Measurements from ENCODE around the gene MAPKBP1.
A peak's percentile ranks its signal among the peaks of the same experiment; 100 is the strongest.
"Not testable (repeated sequence)": the region's sequence is repeated elsewhere in the genome, so short reads cannot be mapped to it uniquely, and the experiment has no call there.

MAPKBP1 gene

GRCh38 chr15:41827880-41828806 is 53.9 kb downstream of the MAPKBP1 start, which contains the start of gene JMJD7:
JMJD7 (plus strand) TSS chr15:41828092; CDS start chr15:41828125, 33 bp downstream.
- DNase-seq (ENCODE audit: low spot score): peak; percentile 99

DNA sequence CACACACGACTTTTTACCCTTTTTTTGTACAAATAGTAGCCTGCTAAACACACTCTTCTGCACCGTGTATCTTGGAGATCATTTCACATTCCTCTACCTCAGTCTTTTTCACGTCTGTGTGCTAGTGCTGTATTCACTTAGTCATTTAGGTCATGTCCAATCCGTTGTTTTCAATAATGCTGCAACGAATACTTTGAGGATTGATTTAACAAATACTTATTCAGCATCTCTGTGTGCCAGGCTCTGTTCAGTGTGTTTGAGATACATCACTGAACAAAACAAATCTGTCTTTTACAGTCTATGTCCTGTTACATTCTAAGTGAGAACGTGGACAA is 54.5 kb downstream of the MAPKBP1 start:
- DNase-seq (ENCODE audit: low spot score): no peak

DNA sequence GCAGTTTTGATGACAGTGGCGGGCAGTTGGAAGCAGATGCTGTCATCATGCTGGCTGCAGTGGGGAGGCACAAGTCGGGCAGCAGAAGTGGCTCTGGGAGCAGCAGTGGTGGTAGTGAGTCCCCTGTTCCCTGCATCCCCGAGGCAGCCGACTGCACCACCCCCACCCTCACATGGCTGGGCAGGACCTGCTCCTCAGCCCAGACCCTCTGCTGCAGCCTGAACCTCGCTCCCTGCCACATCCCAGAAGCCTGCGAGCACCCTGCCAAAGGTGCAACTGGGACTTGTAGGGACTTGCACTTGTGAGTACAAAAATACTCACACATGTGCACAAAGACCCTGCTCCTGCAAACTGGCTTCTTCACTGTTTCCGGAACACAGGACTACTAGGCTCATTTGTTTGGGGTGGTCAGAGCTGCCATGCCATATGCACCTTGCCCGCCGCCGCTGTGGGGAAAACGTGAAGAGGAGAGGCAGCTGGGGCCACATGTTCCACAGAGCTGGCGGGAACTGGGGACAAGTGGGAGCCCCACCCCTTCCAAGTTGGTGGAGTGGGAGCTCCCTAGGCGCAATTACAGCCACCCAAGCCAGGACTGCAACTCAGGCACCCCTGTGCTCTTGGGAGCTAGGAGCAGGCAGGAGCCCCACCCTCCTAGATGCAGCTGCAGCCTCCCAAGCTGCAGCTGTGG is 55.8 kb downstream of the MAPKBP1 start:
- DNase-seq (ENCODE audit: low spot score): no peak

- DNase-seq (ENCODE audit: low spot score): not testable (repeated sequence)
Measured at GRCh38 chr15:41831291-41831690, 57.0 kb downstream of the MAPKBP1 start.

GRCh38 chr15:41832208-41832607 is 57.9 kb downstream of the MAPKBP1 start:
- no peak for DNase-seq (ENCODE audit: low spot score)

- no peak for DNase-seq (ENCODE audit: low spot score)
Measured at GRCh38 chr15:41832875-41833274, 58.6 kb downstream of the MAPKBP1 start.

DNA sequence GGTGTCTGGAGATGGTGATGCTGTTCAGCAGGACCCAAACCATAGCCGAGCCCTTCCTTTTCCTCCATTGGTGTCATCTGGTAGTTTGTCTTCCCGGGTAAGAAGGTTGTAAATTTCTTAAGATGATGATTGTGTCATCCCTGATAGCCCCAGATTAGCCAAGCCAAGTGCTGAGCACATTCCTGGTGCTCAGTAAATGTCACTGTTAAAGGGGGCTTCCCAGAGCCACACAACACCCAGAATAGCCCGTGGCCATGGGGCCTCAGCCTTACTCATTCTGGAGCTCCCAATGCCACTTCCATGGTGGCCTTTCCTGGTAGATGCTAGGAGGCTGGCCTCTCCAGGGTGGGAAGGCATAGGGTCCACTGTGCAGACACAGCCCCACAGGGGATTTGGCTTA is 59.8 kb downstream of the MAPKBP1 start:
- DNase-seq (ENCODE audit: low spot score): no peak

DNA sequence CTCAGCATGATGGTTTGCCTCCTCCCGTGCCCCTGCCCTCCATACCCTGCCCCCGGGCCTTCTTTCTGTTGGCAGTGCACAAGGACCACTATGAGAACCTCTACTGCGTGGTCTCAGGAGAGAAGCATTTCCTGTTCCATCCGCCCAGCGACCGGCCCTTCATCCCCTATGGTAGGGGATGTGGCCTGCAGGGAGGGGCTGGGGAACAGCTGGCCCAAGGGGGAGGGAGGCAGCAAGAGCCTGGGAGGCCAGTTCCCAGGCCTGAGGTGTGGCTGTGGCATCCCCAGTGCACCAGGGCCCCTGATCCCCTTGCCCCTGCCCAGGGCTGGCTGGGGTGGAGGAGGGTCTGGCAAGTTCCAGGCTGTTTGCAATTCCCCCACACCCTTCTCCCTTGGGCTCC is 61.8 kb downstream of the MAPKBP1 start:
- no peak for DNase-seq (ENCODE audit: low spot score)

GRCh38 chr15:41836713-41837454 is 62.6 kb downstream of the MAPKBP1 start:
- DNase-seq (ENCODE audit: low spot score): no peak

DNA sequence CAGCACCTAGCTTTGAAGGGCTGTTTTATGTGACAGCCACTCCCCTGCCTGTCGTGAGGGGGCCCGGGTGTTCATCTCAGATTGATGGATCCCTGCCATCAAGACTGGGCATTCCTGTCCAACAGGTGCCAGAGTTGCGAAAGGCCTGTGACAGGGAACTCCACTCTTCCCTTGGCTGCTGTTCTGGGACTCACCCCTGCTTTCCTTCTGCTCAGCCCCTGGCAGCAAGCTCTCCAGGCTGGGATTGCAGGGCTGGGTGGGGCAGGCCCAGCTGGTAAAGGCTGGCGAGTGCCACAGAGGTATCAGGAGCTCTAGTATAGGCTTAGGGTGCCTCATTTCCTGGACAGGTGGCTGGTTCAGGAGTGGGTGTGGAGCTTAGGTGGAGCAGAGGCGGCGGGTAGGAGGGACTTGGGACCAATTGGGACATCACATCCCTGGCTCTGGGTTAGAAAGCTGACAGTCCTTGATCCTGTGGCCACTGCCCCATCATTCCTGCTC is 64.2 kb downstream of the MAPKBP1 start, which contains the start of gene PLA2G4B:
Gene PLA2G4B, plus strand, starts transcription at position 448 of the 498 bp plus-strand sequence. CDS start 67 bp downstream, outside the sequence.
- no peak for DNase-seq (ENCODE audit: low spot score)

- no peak for DNase-seq (ENCODE audit: low spot score)
Measured at GRCh38 chr15:41839781-41840491, 65.7 kb downstream of the MAPKBP1 start.

- no peak for DNase-seq (ENCODE audit: low spot score)
Measured at GRCh38 chr15:41840673-41841072, 66.4 kb downstream of the MAPKBP1 start.

GRCh38 chr15:41841131-41841530 is 66.8 kb downstream of the MAPKBP1 start:
- no peak for DNase-seq (ENCODE audit: low spot score)

- no peak for DNase-seq (ENCODE audit: low spot score)
Measured at GRCh38 chr15:41842229-41842628, 67.9 kb downstream of the MAPKBP1 start.

- DNase-seq (ENCODE audit: low spot score): no peak
Measured at GRCh38 chr15:41843571-41843970, 69.3 kb downstream of the MAPKBP1 start.

DNA sequence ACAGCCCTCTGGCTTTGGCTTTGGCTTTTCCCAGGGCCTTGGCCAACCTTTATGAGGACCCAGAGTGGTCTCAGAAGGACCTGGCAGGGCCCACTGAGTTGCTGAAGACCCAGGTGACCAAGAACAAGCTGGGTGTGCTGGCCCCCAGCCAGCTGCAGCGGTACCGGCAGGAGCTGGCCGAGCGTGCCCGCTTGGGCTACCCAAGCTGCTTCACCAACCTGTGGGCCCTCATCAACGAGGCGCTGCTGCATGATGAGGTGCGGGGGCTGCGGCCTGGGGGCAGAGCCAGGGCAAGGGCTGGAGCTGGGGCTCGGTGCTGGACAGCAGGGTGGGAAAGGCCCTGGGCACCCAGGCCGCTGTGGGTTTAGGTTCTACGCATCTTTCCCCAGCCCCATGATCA is 70.5 kb downstream of the MAPKBP1 start:
- DNase-seq (ENCODE audit: low spot score): no peak

DNA sequence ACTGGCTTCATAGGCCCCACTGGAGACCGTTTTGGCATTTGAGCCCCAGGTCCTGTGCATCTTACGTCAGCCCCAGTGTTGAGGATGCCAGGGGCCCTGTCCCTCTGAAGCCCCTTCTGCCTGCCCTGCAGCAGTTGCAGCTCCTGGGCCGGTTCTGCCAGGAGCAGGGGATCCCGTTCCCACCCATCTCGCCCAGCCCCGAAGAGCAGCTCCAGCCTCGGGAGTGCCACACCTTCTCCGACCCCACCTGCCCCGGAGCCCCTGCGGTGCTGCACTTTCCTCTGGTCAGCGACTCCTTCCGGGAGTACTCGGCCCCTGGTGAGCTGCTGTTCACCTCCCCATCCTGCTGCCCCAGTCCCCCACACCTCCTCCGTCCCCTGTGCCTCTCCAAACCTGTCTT is 72.9 kb downstream of the MAPKBP1 start:
- DNase-seq (ENCODE audit: low spot score): no peak

- DNase-seq (ENCODE audit: low spot score): no peak
Measured at GRCh38 chr15:41847981-41848380, 73.7 kb downstream of the MAPKBP1 start.

GRCh38 chr15:41848631-41849030 is 74.3 kb downstream of the MAPKBP1 start:
- no peak for DNase-seq (ENCODE audit: low spot score)

GRCh38 chr15:41849204-41849603 is 74.9 kb downstream of the MAPKBP1 start:
- DNase-seq (ENCODE audit: low spot score): no peak

DNA sequence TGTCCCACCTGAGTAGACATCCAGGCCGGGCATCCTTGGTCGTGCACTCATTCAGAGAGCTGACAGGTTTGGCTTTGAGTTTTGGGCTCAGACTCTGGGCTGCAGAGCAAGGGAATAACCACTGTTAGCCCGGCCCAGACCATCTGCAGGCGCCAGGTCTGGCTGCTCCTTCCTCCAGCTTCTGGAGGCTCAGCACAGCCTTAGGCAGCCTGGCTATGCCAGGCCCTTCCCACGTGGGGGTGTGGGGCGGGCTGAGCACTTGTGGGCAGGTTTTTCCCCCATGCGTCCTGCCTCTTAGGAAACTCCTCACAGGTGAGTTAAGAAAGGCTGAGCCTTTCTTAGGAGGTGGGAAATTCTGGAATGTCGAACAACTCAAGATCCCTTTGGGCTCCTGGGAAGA is 75.6 kb downstream of the MAPKBP1 start:
- DNase-seq (ENCODE audit: low spot score): no peak

All from AG08395 (cell line).